ENCODE data around the gene SPINK13.
"Not testable (repeated sequence)": the region's sequence is repeated elsewhere in the genome, so short reads cannot be mapped to it uniquely, and the experiment has no call there.

The SPINK13 gene

DNA sequence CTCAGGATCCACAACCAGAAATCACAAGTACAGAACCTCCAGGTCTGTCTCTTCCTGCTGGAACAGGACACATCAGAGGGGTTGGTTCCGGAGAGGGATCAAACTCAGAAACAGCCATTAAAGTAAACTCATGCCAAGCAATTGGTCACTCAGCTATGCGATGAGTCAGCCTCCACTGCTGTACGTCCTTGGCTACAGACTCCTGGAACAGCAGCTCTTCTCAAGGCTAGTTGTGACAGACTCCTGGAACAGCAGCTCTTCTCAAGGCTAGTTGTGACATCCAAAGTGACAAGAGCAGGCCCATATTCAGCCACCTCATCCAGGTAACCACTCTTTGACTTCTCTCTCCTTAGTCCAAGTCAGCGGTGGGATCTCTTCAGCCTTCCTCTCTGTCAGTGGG, at the start of gene SPINK13:
TSS of gene SPINK13 (plus strand) at position 229 of the 400 bp plus-strand sequence. CDS start 1,279 bp downstream, outside the sequence.
- no peak for DNase-seq (ENCODE audit: low read depth in 2 of 2)

DNA sequence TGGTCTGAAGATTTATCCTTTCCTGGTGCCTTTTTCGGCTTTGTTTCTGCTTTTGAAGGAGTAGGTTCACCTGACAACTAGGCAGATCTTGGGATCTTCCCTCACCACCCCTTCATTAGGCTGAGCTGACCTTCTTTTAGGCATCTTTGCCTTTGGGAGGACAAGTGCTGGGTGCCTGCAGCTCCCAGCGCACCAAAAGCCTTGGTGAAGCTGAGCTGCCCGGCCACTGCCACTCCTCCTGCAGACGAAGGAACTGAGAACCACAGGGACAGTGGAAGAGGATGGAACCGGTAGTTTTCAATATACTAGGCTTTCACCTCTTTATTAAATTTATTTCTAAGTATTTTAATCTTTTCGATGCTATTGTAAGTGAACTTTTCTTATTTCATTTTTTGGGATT, 47.1 kb upstream of the SPINK13 start:
- DNase-seq (ENCODE audit: low read depth in 2 of 2): no peak

GRCh38 chr5:148224117-148224742, 44.4 kb upstream of the SPINK13 start:
- no peak for DNase-seq (ENCODE audit: low read depth in 2 of 2)

- DNase-seq (ENCODE audit: low read depth in 2 of 2): no peak
Observed at GRCh38 chr5:148228392-148228984, 40.1 kb upstream of the SPINK13 start.

DNA sequence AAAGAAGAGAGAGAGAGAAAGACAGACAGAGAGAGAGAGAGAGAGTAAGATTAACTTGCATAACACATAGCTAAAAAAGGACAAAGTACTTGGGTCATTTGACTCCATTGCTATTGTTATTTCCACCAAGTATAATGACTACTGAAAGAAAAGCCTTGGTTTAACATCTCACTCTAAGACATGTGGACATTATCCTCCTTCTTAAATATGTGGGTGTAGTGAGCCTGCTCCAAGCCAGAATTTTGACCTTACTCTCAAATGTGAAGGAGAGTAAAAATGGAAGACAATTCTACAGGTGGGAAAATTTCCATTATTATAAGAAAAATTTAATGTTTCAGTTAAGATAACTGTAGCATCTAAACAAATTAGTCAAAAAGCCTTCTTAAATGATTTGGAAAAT, 38.8 kb upstream of the SPINK13 start:
- DNase-seq (ENCODE audit: low read depth in 2 of 2): no peak

DNA sequence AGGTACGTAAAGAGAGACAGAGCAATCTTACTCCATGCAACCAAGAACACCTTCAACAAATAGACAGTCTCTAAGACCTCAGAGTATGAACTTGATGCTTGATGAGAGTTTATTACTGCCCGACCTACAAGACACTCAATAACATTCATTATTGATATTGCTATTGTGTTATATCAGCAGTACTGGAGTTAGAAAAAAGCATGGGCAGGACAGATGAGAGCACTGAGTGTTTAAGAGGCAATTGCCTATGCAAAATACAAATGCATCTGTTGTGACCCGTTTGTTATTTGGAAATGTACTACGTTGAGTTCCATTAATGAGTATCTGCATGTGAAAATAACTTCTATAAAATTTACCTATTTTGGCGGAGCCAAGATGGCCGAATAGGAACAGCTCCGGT, 38.4 kb upstream of the SPINK13 start:
- no peak for DNase-seq (ENCODE audit: low read depth in 2 of 2)

GRCh38 chr5:148237785-148238417, 30.7 kb upstream of the SPINK13 start:
- no peak for DNase-seq (ENCODE audit: low read depth in 2 of 2)

DNA sequence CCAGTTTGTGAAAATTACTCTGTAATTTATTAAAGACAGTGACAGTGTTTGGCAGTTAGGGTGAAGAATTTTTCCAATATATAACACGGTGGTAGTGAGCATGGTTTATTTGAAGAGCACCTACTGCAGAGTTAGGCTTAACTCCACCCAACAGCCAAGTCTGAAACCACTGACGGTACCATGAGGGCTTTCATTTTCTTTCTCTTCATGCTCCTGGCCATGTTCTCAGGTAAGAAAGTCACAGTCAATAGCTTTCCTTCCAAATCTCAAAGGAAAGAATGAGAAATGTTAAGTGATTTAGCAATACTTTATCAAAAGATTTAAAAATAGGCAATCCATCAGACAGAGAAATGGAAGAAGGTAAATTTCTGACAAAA, 30.2 kb upstream of the SPINK13 start, which contains the start of gene MARCOL:
TSS of gene MARCOL (plus strand) at position 108 of the 377 bp plus-strand sequence. CDS start at position 181, 73 bp downstream.
- no peak for DNase-seq (ENCODE audit: low read depth in 2 of 2)

- DNase-seq (ENCODE audit: low read depth in 2 of 2): no peak
Observed at GRCh38 chr5:148248894-148249293, 19.7 kb upstream of the SPINK13 start.

- no peak for DNase-seq (ENCODE audit: low read depth in 2 of 2)
Observed at GRCh38 chr5:148255456-148255855, 13.1 kb upstream of the SPINK13 start.

DNA sequence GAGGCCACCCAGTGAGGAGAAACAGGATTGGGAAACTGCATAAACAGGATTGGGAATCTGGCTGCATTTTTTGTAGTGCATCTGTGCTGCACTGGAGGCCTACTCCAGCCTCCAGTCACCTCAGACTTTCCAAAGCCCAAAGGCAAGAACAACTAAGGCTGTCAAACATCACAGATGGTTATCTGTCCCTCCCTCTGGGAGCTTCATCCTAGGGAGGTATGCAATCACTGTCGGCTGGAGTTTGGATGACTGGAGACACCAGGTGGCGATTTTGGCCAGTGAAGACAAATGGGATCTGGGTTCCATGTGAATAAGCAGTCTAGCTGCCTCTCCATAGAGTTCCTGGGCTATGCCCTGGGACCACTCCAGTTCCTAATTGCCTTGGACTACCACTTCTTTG, 9.3 kb upstream of the SPINK13 start:
- no peak for DNase-seq (ENCODE audit: low read depth in 2 of 2)

GRCh38 chr5:148261221-148261620, 7.4 kb upstream of the SPINK13 start:
- DNase-seq (ENCODE audit: low read depth in 2 of 2): no peak

DNA sequence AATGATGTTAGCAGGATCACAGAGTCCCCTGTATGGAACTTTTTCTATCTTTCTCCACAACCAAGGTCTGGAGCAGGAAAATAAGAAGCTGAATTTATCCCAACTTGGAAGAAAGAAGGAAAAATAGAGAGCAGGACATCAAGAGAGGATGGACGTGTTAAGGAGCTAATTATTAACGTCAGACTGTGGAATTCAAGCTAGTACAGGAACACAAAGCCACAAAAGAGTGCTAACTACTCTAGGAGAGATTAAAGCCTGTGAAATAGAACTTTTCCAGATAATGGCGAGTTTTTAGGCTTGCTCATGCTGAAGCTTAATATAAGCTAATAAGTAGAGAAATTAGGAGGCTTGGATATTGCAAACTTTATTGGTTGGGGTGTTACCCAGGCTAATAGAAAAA, 632 bp upstream of the SPINK13 start:
- DNase-seq (ENCODE audit: low read depth in 2 of 2): no peak

DNA sequence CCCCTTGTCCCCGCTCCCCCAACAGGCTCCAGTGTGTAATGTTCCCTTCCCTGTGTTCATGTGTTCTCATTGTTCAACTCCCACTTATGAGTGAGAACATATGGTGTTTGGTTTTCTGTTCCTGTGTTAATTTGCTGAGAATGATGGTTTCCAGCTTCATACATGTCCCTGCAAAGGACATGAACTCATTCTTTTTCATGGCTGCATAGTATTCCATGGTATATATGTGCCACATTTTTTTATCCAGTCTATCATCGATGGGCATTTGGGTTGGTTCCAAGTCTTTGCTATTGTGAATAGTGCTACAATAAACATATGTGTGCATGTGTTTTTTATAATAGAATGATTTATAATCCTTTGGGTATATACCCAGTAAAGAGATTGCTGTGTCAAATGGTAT, 6.5 kb downstream of the SPINK13 start:
- DNase-seq (ENCODE audit: low read depth in 2 of 2): not testable (repeated sequence)

- DNase-seq (ENCODE audit: low read depth in 2 of 2): not testable (repeated sequence)
Observed at GRCh38 chr5:148280893-148281292, 12.3 kb downstream of the SPINK13 start.

DNA sequence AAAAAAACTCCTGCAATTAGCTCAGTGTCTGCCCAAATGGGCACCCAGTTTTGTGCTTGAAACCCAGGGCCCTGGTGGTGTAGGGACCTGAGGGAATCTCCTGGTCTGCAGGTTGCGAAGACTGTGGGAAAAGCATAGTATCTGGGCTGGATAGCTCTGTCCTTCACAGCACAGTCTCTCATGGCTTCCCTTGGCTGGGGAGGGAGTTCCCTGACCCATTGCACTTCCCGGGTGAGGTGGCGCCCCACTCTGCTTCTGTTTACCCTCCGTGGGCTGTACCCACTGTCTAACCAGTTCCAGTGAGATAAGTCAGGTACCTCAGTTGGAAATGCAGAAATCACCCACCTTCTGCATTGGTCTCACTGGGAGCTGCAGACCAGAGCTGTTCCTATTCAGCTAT, 12.7 kb downstream of the SPINK13 start:
- DNase-seq (ENCODE audit: low read depth in 2 of 2): not testable (repeated sequence)

- no peak for DNase-seq (ENCODE audit: low read depth in 2 of 2)
Observed at GRCh38 chr5:148290271-148291195, 21.9 kb downstream of the SPINK13 start.

- no peak for DNase-seq (ENCODE audit: low read depth in 2 of 2)
Observed at GRCh38 chr5:148297731-148298130, 29.1 kb downstream of the SPINK13 start.

DNA sequence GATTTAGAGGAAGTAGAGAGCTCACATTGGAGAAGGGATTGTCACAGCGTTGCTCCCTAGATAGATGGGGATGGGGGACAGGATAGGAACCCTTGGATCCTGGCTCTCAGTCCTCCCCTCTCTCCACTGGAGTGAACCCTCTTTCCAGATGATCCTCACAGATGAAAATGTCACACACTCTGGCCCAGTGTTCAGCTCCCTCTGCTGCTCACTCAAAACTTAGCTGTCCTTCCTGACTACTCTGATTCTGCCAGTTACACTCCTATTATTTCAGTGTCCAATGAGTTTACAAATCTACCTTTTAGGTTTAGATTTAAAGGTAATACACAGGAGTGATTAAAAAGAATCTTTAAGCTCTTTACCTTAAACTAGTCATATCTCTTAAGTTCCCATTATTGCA, 37.9 kb downstream of the SPINK13 start:
- no peak for DNase-seq (ENCODE audit: low read depth in 2 of 2)

- DNase-seq (ENCODE audit: low read depth in 2 of 2): no peak
Observed at GRCh38 chr5:148309019-148309418, 40.4 kb downstream of the SPINK13 start.

DNA sequence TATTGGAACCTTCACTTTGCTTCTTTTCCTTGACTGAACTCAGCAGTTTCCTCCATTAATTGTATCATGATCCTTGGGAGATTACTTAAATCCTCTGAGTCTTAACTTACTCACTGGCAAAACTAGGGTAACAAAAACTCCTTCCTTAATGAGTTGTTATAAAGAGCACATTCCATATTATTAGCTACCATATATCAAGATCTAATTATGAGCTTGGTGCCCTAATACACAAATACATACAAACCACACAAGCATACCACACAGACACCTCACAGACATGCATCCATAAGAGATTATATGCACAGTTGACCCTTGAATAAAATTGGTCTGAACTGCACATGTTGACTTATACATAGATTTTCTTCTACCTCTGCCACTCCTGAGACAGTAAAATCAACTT, 41.2 kb downstream of the SPINK13 start:
- no peak for DNase-seq (ENCODE audit: low read depth in 2 of 2)

- no peak for DNase-seq (ENCODE audit: low read depth in 2 of 2)
Observed at GRCh38 chr5:148311484-148311883, 42.9 kb downstream of the SPINK13 start.
